H1 (cell line): ENCODE data around the gene ZNF263. TPM values are rescaled to one million over a fixed set of nuclear protein-coding genes. Genes with fewer than 3 reads are reported as not detected.

ENCODE experiments used
- CTCF ChIA-PET: fragments of 300-600 bp; sonication (Branson Sonifier 250); formaldehyde crosslinking; loops from one replicate; lab custom pipeline; 2021; ENCODE audit not compliant: partially characterized antibody; lab: Charles Lee
- POLR2A ChIA-PET: fragments of 300-600 bp; sonication (Branson Sonifier 250); formaldehyde crosslinking; loops from one replicate; lab custom pipeline; 2021; ENCODE audit warnings: inconsistent platforms; ENCODE audit not compliant: partially characterized antibody; lab: Charles Lee
- DNase-seq, 2 experiments: peaks; one replicate each; pipeline versions ENCODE4 v3.0.0 to v3.0.0-alpha.2; 2010 to 2022; ENCODE audit warnings: low spot score in 2 of 2, low read depth in 1 of 2, mixed read lengths in 1 of 2
- FAIRE-seq: peaks from 2 replicates; lab custom pipeline; 2011; peaks lifted over from hg19 to GRCh38; lab: Jason Lieb, UNC
- H2AFZ ChIP-seq: 2 replicates; pipeline ENCODE4 v1.8.1; 2012; ENCODE audit warnings: low read length, inconsistent platforms
- H2AK5ac ChIP-seq: 2 replicates; pipeline ENCODE4 v1.6.1; 2013; ENCODE audit warnings: low read depth, low read length
- H2BK120ac ChIP-seq: replicated peaks from 2 replicates; pipeline ENCODE3; 2013; ENCODE audit warnings: low read depth, low read length, inconsistent platforms
- H2BK12ac ChIP-seq: 2 replicates; pipeline ENCODE4 v1.6.1; 2013; ENCODE audit warnings: low read depth, low read length
- H2BK15ac ChIP-seq: 2 replicates; pipeline ENCODE4 v1.6.1; 2013; ENCODE audit warnings: low read length
- H2BK20ac ChIP-seq: 2 replicates; pipeline ENCODE4 v1.6.1; 2013; ENCODE audit warnings: low read length
- H2BK5ac ChIP-seq: 2 replicates; pipeline ENCODE4 v1.6.1; 2013; ENCODE audit warnings: low read depth, low read length
- H3K14ac ChIP-seq: 2 replicates; pipeline ENCODE4 v1.6.1; 2013; ENCODE audit warnings: inconsistent platforms; ENCODE audit not compliant: insufficient read length
- H3K18ac ChIP-seq: 2 replicates; pipeline ENCODE4 v1.6.1; 2013; ENCODE audit warnings: low read length; ENCODE audit errors: extremely low read depth
- H3K23ac ChIP-seq: 2 replicates; pipeline ENCODE4 v1.6.1; 2013; ENCODE audit warnings: inconsistent platforms; ENCODE audit not compliant: insufficient read length
- H3K23me2 ChIP-seq: 2 replicates; pipeline ENCODE4 v1.6.1; 2013; ENCODE audit warnings: low read depth, low read length
- H3K27ac ChIP-seq: 2 replicates; pipeline ENCODE4 v1.6.1; 2011; ENCODE audit warnings: low read depth, low read length, inconsistent platforms
- H3K27me3 ChIP-seq, 4 experiments: replicated peaks in 1 of 4; 1 replicate in 1 of 4; 2 replicates in 3 of 4; pipeline versions ENCODE4 v1.6.1 to v1.8.1; 2011 to 2013; ENCODE audit warnings: low read length in 3 of 4, mild to moderate bottlenecking in 3 of 4, inconsistent platforms in 2 of 4, mixed read lengths in 2 of 4, moderate library complexity in 1 of 4; ENCODE audit not compliant: control insufficient read depth in 3 of 4, insufficient read depth in 3 of 4; ENCODE audit errors: extremely low read depth in 1 of 4
- H3K36me3 ChIP-seq, 4 experiments: 2 replicates each; pipeline versions ENCODE4 v1.6.1 to v1.8.1; 2011 to 2013; ENCODE audit warnings: mild to moderate bottlenecking in 4 of 4, low read length in 3 of 4, moderate library complexity in 2 of 4, control low read depth in 1 of 4, inconsistent platforms in 1 of 4; ENCODE audit not compliant: insufficient read depth in 4 of 4, control insufficient read depth in 2 of 4
- H3K4ac ChIP-seq: replicated peaks from 2 replicates; pipeline ENCODE3; 2013; ENCODE audit warnings: low read length, low read depth, mixed read lengths, inconsistent platforms; ENCODE audit not compliant: insufficient read length
- H3K4me1 ChIP-seq, 4 experiments: replicated peaks in 1 of 4; 1 replicate in 1 of 4; 2 replicates in 3 of 4; pipeline versions ENCODE4 v1.6.1 to v1.8.1; 2011 to 2013; ENCODE audit warnings: low read length in 3 of 4, inconsistent platforms in 2 of 4, mixed read lengths in 1 of 4; ENCODE audit not compliant: insufficient read depth in 4 of 4, control insufficient read depth in 3 of 4
- H3K4me2 ChIP-seq, 2 experiments: 2 replicates each; pipeline versions ENCODE4 v1.6.1 to v1.8.1; 2011 to 2013; ENCODE audit warnings: low read depth in 2 of 2, low read length in 2 of 2, control low read depth in 1 of 2, inconsistent platforms in 1 of 2, mild to moderate bottlenecking in 1 of 2; ENCODE audit not compliant: insufficient read depth in 1 of 2
- H3K4me3 ChIP-seq, 4 experiments: fragments of 200-600, 300-600 bp in 1 of 4; sonication (generic), shearing (Covaris generic), sonication (Bioruptor Twin) in 1 of 4; 2 replicates each; pipeline versions ENCODE4 v1.5.1 to v1.8.1; 2011 to 2016; ENCODE audit warnings: low read length in 4 of 4, low read depth in 3 of 4, control low read depth in 2 of 4, inconsistent platforms in 2 of 4, mild to moderate bottlenecking in 2 of 4, mixed read lengths in 1 of 4, moderate library complexity in 1 of 4; ENCODE audit not compliant: insufficient read depth in 2 of 4; ENCODE audit errors: extremely low read depth in 1 of 4
- H3K56ac ChIP-seq: replicated peaks from 2 replicates; pipeline ENCODE3; 2013; ENCODE audit warnings: low read depth, mild to moderate bottlenecking, mixed read lengths, low read length, inconsistent platforms; ENCODE audit not compliant: insufficient read length
- H3K79me1 ChIP-seq: 2 replicates; pipeline ENCODE4 v1.6.1; 2013; ENCODE audit warnings: low read depth, low read length, control low read depth
- H3K79me2 ChIP-seq, 2 experiments: 2 replicates each; pipeline versions ENCODE4 v1.6.1 to v1.8.1; 2012 to 2013; ENCODE audit warnings: low read length in 2 of 2, mild to moderate bottlenecking in 2 of 2, inconsistent platforms in 1 of 2; ENCODE audit not compliant: insufficient read depth in 2 of 2, control insufficient read depth in 1 of 2
- H3K9ac ChIP-seq, 4 experiments: replicated peaks in 1 of 4; 1 replicate in 1 of 4; 2 replicates in 3 of 4; pipeline versions ENCODE4 v1.6.1 to v1.8.1; 2011 to 2013; ENCODE audit warnings: low read depth in 3 of 4, low read length in 3 of 4, control low read depth in 2 of 4, mild to moderate bottlenecking in 2 of 4, moderate library complexity in 2 of 4, inconsistent platforms in 1 of 4; ENCODE audit errors: extremely low read depth in 1 of 4
- H3K9me3 ChIP-seq, 2 experiments: 2 replicates each; pipeline versions ENCODE4 v1.6.1 to v1.8.1; 2012 to 2013; ENCODE audit warnings: mild to moderate bottlenecking in 2 of 2, moderate library complexity in 2 of 2, control low read depth in 1 of 2, inconsistent platforms in 1 of 2, low read depth in 1 of 2, low read length in 1 of 2, mixed read lengths in 1 of 2; ENCODE audit not compliant: insufficient read depth in 2 of 2
- H4K20me1 ChIP-seq, 2 experiments: replicated peaks in 1 of 2; 2 replicates each; pipeline versions ENCODE3 to v1.8.1; 2011 to 2013; ENCODE audit warnings: inconsistent platforms in 2 of 2, low read length in 2 of 2, mild to moderate bottlenecking in 1 of 2; ENCODE audit not compliant: insufficient read depth in 2 of 2, control insufficient read depth in 1 of 2
- H4K5ac ChIP-seq: 2 replicates; pipeline ENCODE4 v1.6.1; 2013; ENCODE audit warnings: low read length, low read depth, mixed read lengths, inconsistent platforms; ENCODE audit not compliant: insufficient read length
- H4K8ac ChIP-seq: 2 replicates; pipeline ENCODE4 v1.8.0; 2013; ENCODE audit warnings: mild to moderate bottlenecking, moderate library complexity, low read length, inconsistent platforms; ENCODE audit not compliant: insufficient read depth; ENCODE audit errors: extremely low read depth
- H4K91ac ChIP-seq: replicated peaks from 2 replicates; pipeline ENCODE3; 2013; ENCODE audit warnings: low read length, mixed read lengths, inconsistent platforms; ENCODE audit not compliant: insufficient read length
- CBX8 ChIP-seq: fragments of 300-800, 300-1000 bp; sonication (generic); IDR thresholded peaks from 2 replicates; pipeline ENCODE4 v1.7.1; 2016; ENCODE audit warnings: low read depth, low read length, borderline replicate concordance
- CEBPB ChIP-seq: IDR thresholded peaks from 2 replicates; pipeline ENCODE4 v1.6.1; 2012; ENCODE audit warnings: low read depth, low read length
- CHD1 ChIP-seq: IDR thresholded peaks from 2 replicates; pipeline ENCODE4 v1.6.1; 2012; ENCODE audit warnings: low read depth, low read length, improper control_type of control experiment
- CHD2 ChIP-seq: IDR thresholded peaks from 2 replicates; pipeline ENCODE4 v1.6.1; 2012; ENCODE audit warnings: low read length, improper control_type of control experiment
- GABPA ChIP-seq: IDR thresholded peaks from 2 replicates; pipeline ENCODE4 v1.6.1; 2011; ENCODE audit warnings: mild to moderate bottlenecking, low read length, moderate library complexity, borderline replicate concordance; ENCODE audit not compliant: insufficient read depth
- HDAC6 ChIP-seq: IDR thresholded peaks from one replicate; pipeline ENCODE4 v1.7.1; 2012; ENCODE audit warnings: low read depth, mild to moderate bottlenecking, inconsistent platforms, low read length, moderate library complexity
- RAD21 ChIP-seq, 2 experiments: IDR thresholded peaks in 1 of 2; conservative IDR thresholded peaks in 1 of 2; 2 replicates each; pipeline ENCODE4 v1.6.1; 2011; ENCODE audit warnings: low read depth in 2 of 2, low read length in 2 of 2, improper control_type of control experiment in 1 of 2, inconsistent platforms in 1 of 2, mild to moderate bottlenecking in 1 of 2, moderate library complexity in 1 of 2
- RXRA ChIP-seq: IDR thresholded peaks from 2 replicates; pipeline ENCODE4 v1.6.1; 2011; ENCODE audit warnings: low read depth, mild to moderate bottlenecking, low read length, moderate library complexity; ENCODE audit not compliant: insufficient read depth
- SIRT6 ChIP-seq: IDR thresholded peaks from one replicate; pipeline ENCODE4 v1.7.1; 2012; ENCODE audit warnings: low read length, inconsistent platforms
- SP1 ChIP-seq: IDR thresholded peaks from 2 replicates; pipeline ENCODE4 v1.6.1; 2011; ENCODE audit warnings: low read depth, low read length
- SP4 ChIP-seq: IDR thresholded peaks from 2 replicates; pipeline ENCODE4 v1.6.1; 2012; ENCODE audit warnings: low read length, inconsistent platforms
- WGBS, 2 experiments: shearing (Covaris generic) in 1 of 2; methylation state at CpG; one replicate each; pipeline versions ENCODE4 v1.1.6 to v1.1.7; 2013 to 2015; ENCODE audit warnings: low lambda C conversion rate in 2 of 2, mixed read lengths in 2 of 2, inconsistent platforms in 1 of 2, low coverage in 1 of 2, missing lambda C conversion rate in 1 of 2; ENCODE audit not compliant: insufficient replicate concordance in 2 of 2, insufficient coverage in 1 of 2, insufficient read length in 1 of 2; ENCODE audit errors: extremely low coverage in 1 of 2, missing lambda C conversion rate in 1 of 2; 5-methylcytosine and 5-hydroxymethylcytosine counted together
- polyA plus RNA-seq, 7 experiments: library from polyadenylated mRNA; depleted of rRNA in 3 of 7; stranded (reverse) in 5 of 7; unstranded in 2 of 7; fragments of >200 nt in 5 of 7; fragments of 200-250 nt in 2 of 7; gene quantifications; 1 replicate in 5 of 7; 2 replicates in 1 of 7; 4 replicates in 1 of 7; pipeline versions ENCODE4 v1.2.1 to v1.2.3, GENCODE V29; 2011 to 2013; ENCODE audit warnings: missing spikeins in 2 of 7, mixed read lengths in 2 of 7
- total RNA-seq: library from RNA; stranded (reverse); fragmentation: NEBNext Ultra II Directional; extraction: Animal tissue kit (Norgen Biotek cat#: 25700); gene quantifications from 2 replicates; pipeline ENCODE4 v1.2.1, GENCODE V29; 2021
- TF ChIP-seq, protein P1 (sequence below): IDR thresholded peaks from 2 replicates; pipeline ENCODE4 v1.6.1; 2012; ENCODE audit warnings: inconsistent platforms
- TF ChIP-seq, protein P2 (sequence below): IDR thresholded peaks from 2 replicates; pipeline ENCODE4 v1.6.1; 2012; ENCODE audit warnings: inconsistent platforms

Gene ZNF263
- total and polyA plus RNA-seq, 2 of the 8 experiments (the other 6 are each of a cell fraction or from before 2014, with no cell fraction given) = 9.2 to 26.7 TPM

DNA sequence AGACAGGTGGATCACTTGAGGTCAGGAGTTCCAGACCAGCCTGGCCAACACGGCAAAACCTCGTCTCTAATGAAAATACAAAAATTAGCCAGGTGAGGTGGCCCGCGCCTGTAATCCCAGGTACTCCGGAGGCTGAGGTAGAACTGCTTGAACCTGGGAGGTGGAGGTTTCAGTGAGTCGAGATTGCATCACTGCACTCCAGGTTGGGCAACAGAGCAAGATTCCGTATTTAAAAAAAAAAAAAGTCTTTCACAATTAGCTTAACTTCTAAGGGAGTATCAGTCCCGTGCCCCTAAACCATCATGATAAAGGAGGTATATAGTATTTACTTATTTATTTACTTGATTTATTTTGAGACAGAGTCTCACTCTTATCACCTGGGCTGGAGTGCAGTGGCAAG lies 23.5 kb upstream of the ZNF263 start:
- Histone ChIP-seq H3K23ac (no peak overlapping the region), H3K79me1 (no peaks in the 10 kb centered on the region), H3K27me3 (no peaks in the 10 kb centered on the region), H3K14ac (no peak overlapping the region), H3K79me2 (no peaks in the 10 kb centered on the region), H3K23me2 (no peaks in the 10 kb centered on the region; the same call in 1 of the 2 replicates), H4K91ac (no peak overlapping the region), H2BK15ac (no peak overlapping the region), H4K8ac (no peak overlapping the region), H3K4me3 (no peak overlapping the region), H4K5ac (no peak overlapping the region), H2AFZ (no peak overlapping the region), H2BK120ac (no peak overlapping the region), H3K4ac (no peak overlapping the region), H2AK5ac (no peak overlapping the region), H2BK5ac (no peak overlapping the region), H3K4me2 (no peak overlapping the region), H3K56ac (no peak overlapping the region), H3K36me3 (no peaks in the 10 kb centered on the region), H3K9ac (no peak overlapping the region), H3K9me3 (peaks cover 11 to 19% of the 10 kb centered on the region in 2 experiments; a peak in 3 of 4 replicates), H2BK12ac (no peak overlapping the region), H2BK20ac (no peak overlapping the region), H4K20me1 (no peaks in the 10 kb centered on the region), H3K18ac (no peak overlapping the region), H3K27ac (no peak overlapping the region), H3K4me1 (no peaks in the 10 kb centered on the region)
- FAIRE-seq (no peak), DNase-seq (no peak)
- WGBS, 2 experiments = 83% methylated on average over 8 of the region's 8 CpGs; no CpG with 5 or more reads in 1 of the 2 experiments
- CTCF ChIA-PET = no interaction called here
- POLR2A ChIA-PET = interaction anchor here (2.0 kb wide), 1 partner anchor 23 kb away, joined by 5 read pairs; no protein-coding TSS in a partner anchor
- TF ChIP-seq CBX8 (no peak), CHD1 (no peak), GABPA (no peak), CEBPB (no peak), CHD2 (no peak), SIRT6 (no peak), SP4 (no peak), SP1 (no peak), RXRA (no peak), RAD21 (IDR thresholded peaks at IDR 0.05 in 1 of 2, conservative IDR thresholded peaks at IDR 0.05 in 1 of 2; ENCODE audit: low read depth in 2 of 2, low read length in 2 of 2) (no peak), HDAC6 (no peak)
- TF ChIP-seq, protein P1, sequence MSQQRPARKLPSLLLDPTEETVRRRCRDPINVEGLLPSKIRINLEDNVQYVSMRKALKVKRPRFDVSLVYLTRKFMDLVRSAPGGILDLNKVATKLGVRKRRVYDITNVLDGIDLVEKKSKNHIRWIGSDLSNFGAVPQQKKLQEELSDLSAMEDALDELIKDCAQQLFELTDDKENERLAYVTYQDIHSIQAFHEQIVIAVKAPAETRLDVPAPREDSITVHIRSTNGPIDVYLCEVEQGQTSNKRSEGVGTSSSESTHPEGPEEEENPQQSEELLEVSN = no peak
- TF ChIP-seq, protein P2, sequence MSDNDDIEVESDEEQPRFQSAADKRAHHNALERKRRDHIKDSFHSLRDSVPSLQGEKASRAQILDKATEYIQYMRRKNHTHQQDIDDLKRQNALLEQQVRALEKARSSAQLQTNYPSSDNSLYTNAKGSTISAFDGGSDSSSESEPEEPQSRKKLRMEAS = no peak
